NCI-H69 (cell line): ENCODE results near the gene VCPKMT.

Experiments used
- DNase-seq: peaks from one replicate; lab custom pipeline; 2025; lab: John Stamatoyannopoulos, UW

VCPKMT gene

DNA sequence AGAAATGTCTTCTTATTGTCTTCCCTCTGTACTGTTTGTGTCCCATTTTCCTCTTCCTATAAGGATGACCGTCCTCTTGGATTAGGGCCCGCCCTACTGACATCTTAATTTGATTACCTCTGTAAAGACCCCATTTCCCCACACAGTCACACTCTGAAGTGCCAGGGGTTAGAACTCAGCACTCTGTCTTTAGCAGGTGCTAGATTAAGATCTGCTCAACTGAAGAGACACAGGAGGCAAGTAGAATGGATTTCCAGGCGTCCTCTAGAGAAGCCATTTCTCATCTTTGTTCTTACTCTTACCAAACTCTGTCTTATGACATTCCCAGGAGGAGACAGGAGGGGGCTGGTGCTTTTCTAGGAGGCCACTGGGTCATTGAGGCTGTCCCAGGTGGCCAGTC lies 50.8 kb downstream of the VCPKMT start:
- DNase-seq = no peak

- DNase-seq = no peak
Measured at GRCh38 chr14:50064993-50065392, 51.4 kb downstream of the VCPKMT start.

GRCh38 chr14:50063876-50064420 lies 52.4 kb downstream of the VCPKMT start:
- DNase-seq = no peak

- peak; percentile 86 for DNase-seq
Measured at GRCh38 chr14:50062438-50063085, 53.8 kb downstream of the VCPKMT start.

DNA sequence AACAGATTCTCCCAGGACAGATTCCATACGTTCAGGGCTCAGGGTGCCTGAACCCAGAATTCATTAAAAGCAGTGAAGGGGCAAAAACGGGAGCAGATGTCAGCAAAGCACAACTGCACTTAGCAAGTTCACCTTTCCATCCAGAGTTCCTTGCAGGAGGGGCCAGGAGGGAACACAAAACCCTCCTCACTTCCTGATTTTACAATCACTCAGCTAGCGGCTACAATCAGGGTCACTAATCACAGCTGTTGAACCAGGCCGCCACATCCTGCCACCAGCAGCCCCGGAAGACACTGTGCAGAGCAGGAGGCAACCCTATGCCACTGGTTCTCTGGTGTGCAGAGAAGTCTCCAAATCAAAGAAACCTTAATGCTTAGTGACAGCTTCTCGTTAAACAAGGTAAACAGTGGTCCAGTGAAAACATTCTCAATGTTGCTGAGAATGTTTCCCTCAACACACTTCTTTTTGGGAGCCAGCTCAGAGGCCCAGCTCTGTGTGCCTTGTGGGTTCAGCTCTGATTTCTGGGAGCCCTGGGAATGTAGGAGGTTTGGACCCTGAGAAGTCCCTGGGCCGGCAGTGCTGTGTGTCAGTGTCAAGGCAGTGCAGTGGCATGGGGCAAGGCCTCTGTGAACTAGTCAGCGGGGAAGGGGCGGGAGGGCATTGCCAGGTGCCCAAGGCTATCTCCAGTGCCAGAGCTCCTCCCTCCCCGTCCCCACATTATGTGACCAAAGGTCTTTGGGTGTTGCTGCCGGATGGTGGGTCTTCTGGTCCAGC lies 54.5 kb downstream of the VCPKMT start:
- peak; percentile 93 for DNase-seq

GRCh38 chr14:50060871-50061663 lies 55.3 kb downstream of the VCPKMT start:
- DNase-seq = peak; percentile 87

- peak; percentile 83 for DNase-seq
Measured at GRCh38 chr14:50059763-50060616, 56.4 kb downstream of the VCPKMT start.
